Cardiac fibroblast (primary cell): ENCODE measurements around the gene TIGD7.

ENCODE experiments used
- DNase-seq, 2 donors: peaks; one replicate each; pipeline versions ENCODE4 v3.0.0 to v3.0.0-alpha.2; 2010; ENCODE audit warnings: low read depth in 2 of 2
- H3K4me3 ChIP-seq, 2 donors: replicated peaks in 1 of 2; 1 replicate in 1 of 2; 2 replicates in 1 of 2; pipeline ENCODE4 v1.5.1; 2011; ENCODE audit warnings: low read depth in 2 of 2, low read length in 2 of 2, mild to moderate bottlenecking in 2 of 2, moderate library complexity in 1 of 2
- CTCF ChIP-seq: IDR thresholded peaks from one replicate; pipeline ENCODE4 v1.5.1; 2011; ENCODE audit warnings: low read depth, mild to moderate bottlenecking, low read length, inconsistent platforms

Gene TIGD7

DNA sequence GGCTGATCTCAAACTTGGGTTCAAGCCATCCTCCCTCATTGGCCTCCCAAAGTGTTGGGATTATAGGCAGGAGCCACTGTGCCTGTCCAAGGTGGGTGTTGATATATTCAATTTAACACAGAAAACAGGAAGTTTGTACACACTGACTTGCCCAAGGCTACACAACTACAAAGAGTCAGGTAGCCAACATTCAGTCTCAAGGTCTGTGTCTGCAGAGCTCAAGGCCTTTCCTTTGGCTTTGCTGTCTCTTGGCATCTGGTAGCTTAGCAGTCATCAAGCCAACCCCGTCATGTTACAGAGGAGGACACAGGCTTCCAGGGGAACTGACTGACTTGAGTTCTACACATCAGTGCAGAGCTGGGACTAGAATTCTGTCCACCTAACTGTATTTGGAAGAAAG is 36.9 kb downstream of the TIGD7 start:
- no peak for DNase-seq
- TF ChIP-seq CTCF, result no peak

DNA sequence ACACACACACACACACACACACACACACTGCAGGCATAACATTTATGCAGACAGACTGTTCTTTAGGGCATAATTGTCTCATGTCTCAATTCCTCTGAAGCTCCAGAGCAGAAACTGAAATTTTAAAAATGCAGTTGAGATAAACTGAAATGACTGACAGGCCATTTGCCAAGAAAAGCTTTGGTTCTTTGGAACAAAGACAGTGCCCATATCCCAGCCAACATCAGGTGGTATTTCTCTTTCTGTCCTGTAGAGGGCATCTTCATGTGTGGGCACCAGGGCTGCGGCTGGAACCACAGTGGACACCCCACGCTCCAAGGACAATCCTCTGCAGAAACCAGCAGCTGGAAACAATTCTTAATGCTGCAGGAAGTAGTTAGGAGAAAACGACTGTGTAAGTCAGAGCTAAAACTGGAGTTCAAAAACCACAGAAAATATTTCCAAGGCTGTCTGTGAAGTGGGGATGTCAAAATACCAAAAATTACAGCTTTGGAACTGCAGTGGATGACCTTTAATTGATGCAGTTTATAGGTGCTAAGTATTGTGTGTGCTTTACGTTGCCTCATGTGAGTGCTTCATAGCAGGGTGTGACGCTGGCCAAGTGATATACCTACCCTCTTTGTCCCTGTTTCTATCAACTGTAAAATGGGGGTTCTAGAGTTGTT is 38.2 kb downstream of the TIGD7 start:
- no peak overlapping the region for H3K4me3 ChIP-seq
- peak; percentile 71 for TF ChIP-seq CTCF
- DNase-seq, result peak; percentile 62

More for the DNA sequence above, 36.9 kb downstream of the TIGD7 start:
- no peak overlapping the region for H3K4me3 ChIP-seq

- peak; percentile 99 for DNase-seq
- peak overlapping the region; percentile 79 to 82 for H3K4me3 ChIP-seq
- TF ChIP-seq CTCF, result peak; percentile 28
These were observed 40.8 kb downstream of the TIGD7 start for GRCh38 chr16:3264137-3265036.

GRCh38 chr16:3262517-3262916 is 42.7 kb downstream of the TIGD7 start:
- no peak for DNase-seq
- TF ChIP-seq CTCF, result no peak
- H3K4me3 ChIP-seq, result no peak overlapping the region

DNA sequence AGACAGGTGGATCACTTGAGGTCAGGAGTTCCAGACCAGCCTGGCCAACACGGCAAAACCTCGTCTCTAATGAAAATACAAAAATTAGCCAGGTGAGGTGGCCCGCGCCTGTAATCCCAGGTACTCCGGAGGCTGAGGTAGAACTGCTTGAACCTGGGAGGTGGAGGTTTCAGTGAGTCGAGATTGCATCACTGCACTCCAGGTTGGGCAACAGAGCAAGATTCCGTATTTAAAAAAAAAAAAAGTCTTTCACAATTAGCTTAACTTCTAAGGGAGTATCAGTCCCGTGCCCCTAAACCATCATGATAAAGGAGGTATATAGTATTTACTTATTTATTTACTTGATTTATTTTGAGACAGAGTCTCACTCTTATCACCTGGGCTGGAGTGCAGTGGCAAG is 45.4 kb downstream of the TIGD7 start:
- no peak for TF ChIP-seq CTCF
- no peak overlapping the region for H3K4me3 ChIP-seq
- DNase-seq, result no peak

DNA sequence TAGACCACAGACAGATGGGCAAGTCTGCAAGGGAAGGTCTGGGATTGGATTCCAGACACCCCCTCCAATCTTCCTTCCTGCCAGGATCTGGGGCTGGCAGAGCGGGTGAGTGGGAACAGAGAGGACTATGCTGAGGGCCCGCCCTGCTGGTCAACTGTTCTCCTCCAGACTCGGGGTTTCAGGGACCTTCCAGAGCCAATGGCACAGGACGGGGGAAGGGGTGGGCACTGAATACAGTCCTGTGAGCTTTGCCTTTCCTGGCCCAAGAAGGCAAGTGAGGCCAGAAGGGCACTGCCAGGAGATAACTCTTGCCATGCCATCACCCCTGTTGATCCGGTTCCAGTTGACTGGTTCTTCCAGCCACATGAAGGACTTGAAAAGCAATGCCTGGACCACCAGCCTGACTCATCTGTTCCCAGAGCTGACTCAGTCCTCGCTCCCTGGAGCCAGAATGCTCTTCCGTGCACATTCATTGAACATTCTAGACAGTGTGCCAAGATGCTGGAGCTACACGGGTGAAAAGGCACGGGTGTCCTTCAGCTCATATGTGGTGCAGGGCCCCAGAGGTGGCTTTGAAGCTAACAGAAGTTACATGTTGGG is 48.3 kb downstream of the TIGD7 start:
- peak; percentile 18 to 66 for DNase-seq
- no peak overlapping the region for H3K4me3 ChIP-seq
- TF ChIP-seq CTCF, result no peak
